ENCODE data around the gene MRPL24.
A peak's percentile ranks its signal among the peaks of the same experiment; 100 is the strongest.
"Not testable (repeated sequence)": the region's sequence is repeated elsewhere in the genome, so short reads cannot be mapped to it uniquely, and the experiment has no call there.

MRPL24 gene

GRCh38 chr1:156740741-156741480, at the start of gene MRPL24:
Gene MRPL24, minus strand, starts transcription at chr1:156741088. Its CDS starts 2,384 bp downstream, at chr1:156738704.
- peak; percentile 100 for DNase-seq (ENCODE audit: low read depth, low spot score)

GRCh38 chr1:156789621-156790318, 48.9 kb upstream of the MRPL24 start:
- DNase-seq (ENCODE audit: low read depth, low spot score) = no peak

GRCh38 chr1:156788136-156788535, 47.2 kb upstream of the MRPL24 start:
- DNase-seq (ENCODE audit: low read depth, low spot score) = no peak

GRCh38 chr1:156786640-156787039, 45.8 kb upstream of the MRPL24 start:
- no peak for DNase-seq (ENCODE audit: low read depth, low spot score)

- DNase-seq (ENCODE audit: low read depth, low spot score) = no peak
These were observed 44.6 kb upstream of the MRPL24 start for GRCh38 chr1:156785458-156785857.

- no peak for DNase-seq (ENCODE audit: low read depth, low spot score)
These were observed 40.8 kb upstream of the MRPL24 start for GRCh38 chr1:156781585-156782186.

GRCh38 chr1:156777573-156777972, 36.7 kb upstream of the MRPL24 start:
- no peak for DNase-seq (ENCODE audit: low read depth, low spot score)

- DNase-seq (ENCODE audit: low read depth, low spot score) = no peak
These were observed 36.1 kb upstream of the MRPL24 start for GRCh38 chr1:156776942-156777341.

- no peak for DNase-seq (ENCODE audit: low read depth, low spot score)
These were observed 34.9 kb upstream of the MRPL24 start for GRCh38 chr1:156775799-156776198.

- DNase-seq (ENCODE audit: low read depth, low spot score) = no peak
These were observed 32.7 kb upstream of the MRPL24 start for GRCh38 chr1:156773607-156774006.

- DNase-seq (ENCODE audit: low read depth, low spot score) = peak; percentile 63
These were observed 32.0 kb upstream of the MRPL24 start for GRCh38 chr1:156772728-156773497.

- no peak for DNase-seq (ENCODE audit: low read depth, low spot score)
These were observed 31.3 kb upstream of the MRPL24 start for GRCh38 chr1:156772222-156772621.

GRCh38 chr1:156768610-156769295, 27.9 kb upstream of the MRPL24 start:
- peak; percentile 21 for DNase-seq (ENCODE audit: low read depth, low spot score)

GRCh38 chr1:156767879-156768604, 27.2 kb upstream of the MRPL24 start:
- DNase-seq (ENCODE audit: low read depth, low spot score) = peak; percentile 40

- peak; percentile 100 for DNase-seq (ENCODE audit: low read depth, low spot score)
These were observed 26.4 kb upstream of the MRPL24 start, which contains the start of gene PRCC for GRCh38 chr1:156767101-156767878. Gene PRCC, plus strand, starts transcription at chr1:156767535. Its CDS starts 237 bp downstream, at chr1:156767772.

GRCh38 chr1:156766298-156767100, 25.6 kb upstream of the MRPL24 start:
- no peak for DNase-seq (ENCODE audit: low read depth, low spot score)

GRCh38 chr1:156765666-156766065, 24.8 kb upstream of the MRPL24 start:
- DNase-seq (ENCODE audit: low read depth, low spot score) = no peak

GRCh38 chr1:156765136-156765535, 24.2 kb upstream of the MRPL24 start:
- not testable (repeated sequence) for DNase-seq (ENCODE audit: low read depth, low spot score)

GRCh38 chr1:156760796-156761104, 19.9 kb upstream of the MRPL24 start:
- DNase-seq (ENCODE audit: low read depth, low spot score) = no peak
